Karpas-422 (cell line): ENCODE data around the gene SLC26A11. TPM values are rescaled to one million over a fixed set of nuclear protein-coding genes. Genes with fewer than 3 reads are reported as not detected.

Source experiments
- DNase-seq: peaks from one replicate; pipeline ENCODE4 v3.0.0-alpha.2; 2015
- H2AFZ ChIP-seq: fragments of 200-600 bp; sonication (generic); 2 replicates; pipeline ENCODE4 v1.6.1; 2014; ENCODE audit warnings: antibody characterized with exemption, low read length, mixed read lengths
- H3K27ac ChIP-seq: fragments of 200-600 bp; sonication (generic); 2 replicates; pipeline ENCODE4 v1.5.1; 2014; ENCODE audit warnings: mild to moderate bottlenecking, low read length, moderate library complexity
- H3K27me3 ChIP-seq: fragments of 200-600 bp; sonication (generic); 2 replicates; pipeline ENCODE4 v1.6.1; 2014; ENCODE audit warnings: low read length, mixed read lengths
- H3K36me3 ChIP-seq: fragments of 200-600 bp; sonication (generic); 2 replicates; pipeline ENCODE4 v1.6.1; 2014; ENCODE audit warnings: low read length, mixed read lengths; ENCODE audit not compliant: insufficient read depth
- H3K4me1 ChIP-seq: fragments of 200-600 bp; sonication (generic); 2 replicates; pipeline ENCODE4 v1.6.1; 2014; ENCODE audit warnings: mild to moderate bottlenecking, low read length, mixed read lengths
- H3K4me2 ChIP-seq: fragments of 200-600 bp; sonication (generic); 2 replicates; pipeline ENCODE4 v1.6.1; 2014; ENCODE audit warnings: low read length, low read depth, mild to moderate bottlenecking; ENCODE audit not compliant: poor library complexity, severe bottlenecking
- H3K4me3 ChIP-seq: fragments of 200-600 bp; sonication (generic); 2 replicates; pipeline ENCODE4 v1.5.1; 2014; ENCODE audit warnings: mild to moderate bottlenecking, antibody characterized with exemption, low read length, mixed read lengths
- H3K79me2 ChIP-seq: fragments of 200-600 bp; sonication (generic); 2 replicates; pipeline ENCODE4 v1.6.1; 2014; ENCODE audit warnings: mild to moderate bottlenecking, low read length, mixed read lengths
- H3K9ac ChIP-seq: fragments of 200-600 bp; sonication (generic); 2 replicates; pipeline ENCODE4 v1.6.0; 2014; ENCODE audit warnings: low read length
- H3K9me2 ChIP-seq: fragments of 200-600 bp; sonication (generic), shearing (Covaris generic); replicated peaks from 2 replicates; pipeline ENCODE4 v1.6.0; 2014; ENCODE audit warnings: mild to moderate bottlenecking, low read length, moderate library complexity; ENCODE audit not compliant: insufficient read depth
- H3K9me3 ChIP-seq: fragments of 300-700, 200-600 bp; sonication (generic); 2 replicates; pipeline ENCODE4 v1.6.1; 2014; ENCODE audit warnings: low read length, mixed read lengths
- H4K20me1 ChIP-seq: fragments of 200-600 bp; sonication (generic); 2 replicates; pipeline ENCODE4 v1.6.1; 2014; ENCODE audit warnings: mild to moderate bottlenecking, antibody characterized with exemption, low read length, low read depth; ENCODE audit not compliant: insufficient read depth
- total RNA-seq: library from RNA; depleted of rRNA; stranded (reverse); fragments of >200 nt; shearing (Covaris generic); gene quantifications from 2 replicates; pipeline ENCODE4 v1.2.3, GENCODE V29; 2014; ENCODE audit warnings: low replicate concordance

Gene SLC26A11
- total RNA-seq, 1 experiment from 2014 or later, result 7.4 TPM

- H3K4me3 ChIP-seq, result no peak overlapping the region
- peaks cover 9% of the 10 kb centered on the region; the same call in 1 of the 2 replicates for H3K79me2 ChIP-seq
- DNase-seq, result no peak
- no peaks in the 10 kb centered on the region for H3K36me3 ChIP-seq
- no peaks in the 10 kb centered on the region; the same call in 1 of the 2 replicates for H4K20me1 ChIP-seq
- no peaks in the 10 kb centered on the region for H3K27me3 ChIP-seq
- H3K4me2 ChIP-seq, result no peak overlapping the region
- no peak overlapping the region for H3K9ac ChIP-seq
- no peak overlapping the region for H3K27ac ChIP-seq
- H3K4me1 ChIP-seq, result peaks cover 16% of the 10 kb centered on the region
- H3K9me2 ChIP-seq, result no peaks in the 10 kb centered on the region
- no peak overlapping the region for H2AFZ ChIP-seq
- no peaks in the 10 kb centered on the region for H3K9me3 ChIP-seq
Measured at GRCh38 chr17:80223142-80223815, 3.1 kb downstream of the SLC26A11 start.

GRCh38 chr17:80223838-80224497, 3.7 kb downstream of the SLC26A11 start:
- no peak overlapping the region for H3K9ac ChIP-seq
- H2AFZ ChIP-seq, result no peak overlapping the region
- peaks cover 16% of the 10 kb centered on the region for H3K4me1 ChIP-seq
- H4K20me1 ChIP-seq, result no peaks in the 10 kb centered on the region; the same call in 1 of the 2 replicates
- no peaks in the 10 kb centered on the region for H3K36me3 ChIP-seq
- no peak overlapping the region for H3K4me2 ChIP-seq
- DNase-seq, result no peak
- H3K9me3 ChIP-seq, result no peaks in the 10 kb centered on the region
- no peaks in the 10 kb centered on the region for H3K27me3 ChIP-seq
- H3K27ac ChIP-seq, result no peak overlapping the region
- H3K79me2 ChIP-seq, result peaks cover 9% of the 10 kb centered on the region; the same call in 1 of the 2 replicates
- no peak overlapping the region for H3K4me3 ChIP-seq
- H3K9me2 ChIP-seq, result no peaks in the 10 kb centered on the region

- no peaks in the 10 kb centered on the region for H3K27me3 ChIP-seq
- H3K9me2 ChIP-seq, result no peaks in the 10 kb centered on the region
- H3K9ac ChIP-seq, result no peak overlapping the region
- no peaks in the 10 kb centered on the region for H3K9me3 ChIP-seq
- H3K27ac ChIP-seq, result no peak overlapping the region
- H3K36me3 ChIP-seq, result no peaks in the 10 kb centered on the region
- peaks cover 9% of the 10 kb centered on the region for H3K4me1 ChIP-seq
- no peak overlapping the region for H3K4me2 ChIP-seq
- H2AFZ ChIP-seq, result no peak overlapping the region
- H3K4me3 ChIP-seq, result no peak overlapping the region
- H3K79me2 ChIP-seq, result peaks cover 4% of the 10 kb centered on the region; the same call in 1 of the 2 replicates
- no peak for DNase-seq
- no peaks in the 10 kb centered on the region for H4K20me1 ChIP-seq
Measured at GRCh38 chr17:80224683-80225082, 4.5 kb downstream of the SLC26A11 start.

- Histone ChIP-seq H3K36me3 (no peaks in the 10 kb centered on the region), H3K4me3 (no peak overlapping the region), H3K79me2 (no peaks in the 10 kb centered on the region), H3K4me1 (peaks cover 7% of the 10 kb centered on the region), H4K20me1 (no peaks in the 10 kb centered on the region), H3K4me2 (no peak overlapping the region), H3K9me3 (no peaks in the 10 kb centered on the region), H3K27me3 (no peaks in the 10 kb centered on the region), H2AFZ (no peak overlapping the region), H3K27ac (no peak overlapping the region), H3K9ac (no peak overlapping the region), H3K9me2 (no peaks in the 10 kb centered on the region)
- DNase-seq, result no peak
Measured at GRCh38 chr17:80225230-80225629, 5.0 kb downstream of the SLC26A11 start.

- Histone ChIP-seq H3K27me3 (no peaks in the 10 kb centered on the region), H4K20me1 (no peaks in the 10 kb centered on the region), H3K4me2 (no peak overlapping the region), H3K4me1 (no peaks in the 10 kb centered on the region), H3K36me3 (no peaks in the 10 kb centered on the region), H3K9ac (no peak overlapping the region), H3K79me2 (no peaks in the 10 kb centered on the region), H3K9me3 (peaks cover 5% of the 10 kb centered on the region), H3K27ac (no peak overlapping the region), H3K4me3 (no peak overlapping the region), H2AFZ (no peak overlapping the region), H3K9me2 (no peaks in the 10 kb centered on the region)
- DNase-seq, result no peak
Measured at GRCh38 chr17:80227156-80227555, 6.9 kb downstream of the SLC26A11 start.

- no peak for DNase-seq
- no peak overlapping the region for H2AFZ ChIP-seq
- H3K36me3 ChIP-seq, result no peaks in the 10 kb centered on the region
- H3K9me3 ChIP-seq, result peaks cover 8% of the 10 kb centered on the region
- no peak overlapping the region for H3K4me2 ChIP-seq
- H3K27me3 ChIP-seq, result no peaks in the 10 kb centered on the region
- H3K9ac ChIP-seq, result no peak overlapping the region
- H3K4me1 ChIP-seq, result no peaks in the 10 kb centered on the region
- no peaks in the 10 kb centered on the region for H3K9me2 ChIP-seq
- H4K20me1 ChIP-seq, result no peaks in the 10 kb centered on the region
- H3K79me2 ChIP-seq, result no peaks in the 10 kb centered on the region
- no peak overlapping the region for H3K27ac ChIP-seq
- no peak overlapping the region for H3K4me3 ChIP-seq
Measured at GRCh38 chr17:80227666-80228065, 7.4 kb downstream of the SLC26A11 start.

- Histone ChIP-seq H3K36me3 (no peaks in the 10 kb centered on the region), H3K4me1 (no peaks in the 10 kb centered on the region), H3K4me3 (no peak overlapping the region), H3K9me3 (peaks cover 13% of the 10 kb centered on the region), H3K9ac (no peak overlapping the region), H3K27me3 (no peaks in the 10 kb centered on the region), H3K4me2 (no peak overlapping the region), H3K27ac (no peak overlapping the region), H3K79me2 (no peaks in the 10 kb centered on the region), H3K9me2 (no peaks in the 10 kb centered on the region), H4K20me1 (no peaks in the 10 kb centered on the region), H2AFZ (no peak overlapping the region)
- no peak for DNase-seq
Measured at GRCh38 chr17:80228477-80228876, 8.2 kb downstream of the SLC26A11 start.

- Histone ChIP-seq H3K9me2 (no peaks in the 10 kb centered on the region), H3K9ac (no peak overlapping the region), H3K36me3 (no peaks in the 10 kb centered on the region), H3K4me3 (no peak overlapping the region), H3K79me2 (no peaks in the 10 kb centered on the region), H3K4me2 (no peak overlapping the region), H3K9me3 (peaks cover 13% of the 10 kb centered on the region), H4K20me1 (no peaks in the 10 kb centered on the region), H3K27me3 (no peaks in the 10 kb centered on the region), H2AFZ (no peak overlapping the region), H3K4me1 (no peaks in the 10 kb centered on the region), H3K27ac (no peak overlapping the region)
- no peak for DNase-seq
Measured at GRCh38 chr17:80229011-80229410, 8.8 kb downstream of the SLC26A11 start.
